Measurements from ENCODE around the gene SUMO2. TPM values are rescaled to one million over a fixed set of nuclear protein-coding genes. Genes with fewer than 3 reads are reported as not detected.

The SUMO2 gene
- polyA plus RNA-seq, 1 donor (not counting 4 experiments of a cell fraction or from before 2014, with no cell fraction given), result 393 TPM

- Histone ChIP-seq H3K27ac (ENCODE audit: control insufficient read depth, insufficient read depth, low read length) (peak overlapping the region; percentile 79), H3K36me3 (ENCODE audit: control insufficient read depth in 2 of 2, extremely low read depth in 1 of 2, insufficient read depth in 2 of 2, low read length in 2 of 2) (peaks cover 15 to 24% of the 10 kb centered on the region in 2 experiments), H3K4me1 (ENCODE audit: control insufficient read depth, extremely low read depth, insufficient read depth, low read length) (peaks cover 14% of the 10 kb centered on the region), H3K79me2 (ENCODE audit: control insufficient read depth, insufficient read depth, low read length) (peaks cover 7% of the 10 kb centered on the region), H3K9me1 (ENCODE audit: control insufficient read depth, extremely low read depth, insufficient read depth, low read length) (no peaks in the 10 kb centered on the region), H3K9ac (ENCODE audit: control insufficient read depth, extremely low read depth, insufficient read depth, low read length) (peak overlapping the region; percentile 86), H4K20me1 (ENCODE audit: control insufficient read depth, extremely low read depth, insufficient read depth, low read length) (no peaks in the 10 kb centered on the region), H3K4me2 (ENCODE audit: control insufficient read depth, extremely low read depth, insufficient read depth, low read depth, low read length) (peak overlapping the region; percentile 77), H2AFZ (ENCODE audit: control insufficient read depth, low read length) (no peak overlapping the region), H3K4me3 (ENCODE audit: control insufficient read depth in 2 of 3, extremely low read depth in 1 of 3, insufficient read depth in 2 of 3, low read depth in 1 of 3, low read length in 3 of 3) (peak overlapping the region; percentile 61 to 81 (median 72)), H3K27me3 (ENCODE audit: control insufficient read depth, extremely low read depth, insufficient read depth, low read length) (no peaks in the 10 kb centered on the region), H3K9me3 (ENCODE audit: control insufficient read depth, low read depth, low read length) (no peaks in the 10 kb centered on the region)
- FAIRE-seq (no peak), DNase-seq (ENCODE audit: low read depth, low spot score) (no peak)
- TF ChIP-seq EZH2 (IDR thresholded peaks at IDR 0.05; ENCODE audit: low read length) (no peak), CTCF (optimal IDR thresholded peaks at IDR 0.05 in 1 of 3, IDR thresholded peaks at IDR 0.05 in 1 of 3, conservative IDR thresholded peaks at IDR 0.05 in 1 of 3; ENCODE audit: extremely low read depth in 1 of 3, insufficient read depth in 2 of 3, low read length in 3 of 3) (peak; percentile 56 to 69 (median 56))
- dilution Hi-C loops (cut with MboI; ENCODE audit: extremely low pct_ligation_motif_present, low sequenced_read_pairs), result no loop called here
These were observed 52.0 kb downstream of the SUMO2 start for GRCh38 chr17:75130632-75131277.

- TF ChIP-seq EZH2 (IDR thresholded peaks at IDR 0.05; ENCODE audit: low read length), result no peak
- no peak for TF ChIP-seq CTCF (optimal IDR thresholded peaks at IDR 0.05 in 1 of 3, IDR thresholded peaks at IDR 0.05 in 1 of 3, conservative IDR thresholded peaks at IDR 0.05 in 1 of 3; ENCODE audit: extremely low read depth in 1 of 3, insufficient read depth in 2 of 3, low read length in 3 of 3)
- H2AFZ ChIP-seq (ENCODE audit: control insufficient read depth, low read length), result no peak overlapping the region
- no peak for FAIRE-seq
- dilution Hi-C loops (cut with MboI; ENCODE audit: extremely low pct_ligation_motif_present, low sequenced_read_pairs), result no loop called here
- H3K4me3 ChIP-seq (ENCODE audit: control insufficient read depth in 2 of 3, extremely low read depth in 1 of 3, insufficient read depth in 2 of 3, low read depth in 1 of 3, low read length in 3 of 3), result peak overlapping the region; percentile 61 to 81 (median 72)
- peak overlapping the region; percentile 86 for H3K9ac ChIP-seq (ENCODE audit: control insufficient read depth, extremely low read depth, insufficient read depth, low read length)
- peaks cover 7% of the 10 kb centered on the region for H3K79me2 ChIP-seq (ENCODE audit: control insufficient read depth, insufficient read depth, low read length)
- no peaks in the 10 kb centered on the region for H4K20me1 ChIP-seq (ENCODE audit: control insufficient read depth, extremely low read depth, insufficient read depth, low read length)
- H3K27me3 ChIP-seq (ENCODE audit: control insufficient read depth, extremely low read depth, insufficient read depth, low read length), result no peaks in the 10 kb centered on the region
- peak overlapping the region; percentile 79 for H3K27ac ChIP-seq (ENCODE audit: control insufficient read depth, insufficient read depth, low read length)
- peak overlapping the region; percentile 77 for H3K4me2 ChIP-seq (ENCODE audit: control insufficient read depth, extremely low read depth, insufficient read depth, low read depth, low read length)
- no peak for DNase-seq (ENCODE audit: low read depth, low spot score)
- no peaks in the 10 kb centered on the region for H3K9me1 ChIP-seq (ENCODE audit: control insufficient read depth, extremely low read depth, insufficient read depth, low read length)
- H3K36me3 ChIP-seq (ENCODE audit: control insufficient read depth in 2 of 2, extremely low read depth in 1 of 2, insufficient read depth in 2 of 2, low read length in 2 of 2), result peaks cover 12 to 20% of the 10 kb centered on the region in 2 experiments
- peaks cover 16% of the 10 kb centered on the region for H3K4me1 ChIP-seq (ENCODE audit: control insufficient read depth, extremely low read depth, insufficient read depth, low read length)
- no peaks in the 10 kb centered on the region for H3K9me3 ChIP-seq (ENCODE audit: control insufficient read depth, low read depth, low read length)
These were observed 52.6 kb downstream of the SUMO2 start for GRCh38 chr17:75130059-75130631.
